ENCODE measurements around the gene SMCO3. TPM values are rescaled to one million over a fixed set of nuclear protein-coding genes. Genes with fewer than 3 reads are reported as not detected.

Gene SMCO3
- total and polyA plus RNA-seq, 2 of the 13 experiments (the other 11 are each of a cell fraction or from before 2014, with no cell fraction given), result 0.29 to 0.42 TPM

- peak; percentile 72 for TF ChIP-seq ZNF574 (CRISPR knock-in tag; IDR thresholded peaks at IDR 0.05)
- TF ChIP-seq MIER3 (CRISPR knock-in tag; IDR thresholded peaks at IDR 0.05; ENCODE audit: borderline replicate concordance), result no peak
- no peak for TF ChIP-seq ATM (IDR thresholded peaks at IDR 0.05; ENCODE audit: borderline replicate concordance)
- no peak for TF ChIP-seq CCAR2 (optimal IDR thresholded peaks at IDR 0.05; ENCODE audit: low read depth, low read length)
- TF ChIP-seq ZNF556 (CRISPR knock-in tag; IDR thresholded peaks at IDR 0.05; ENCODE audit: borderline replicate concordance), result peak; percentile 72; the same call in 1 of the 2 replicates
- TF ChIP-seq SPEN (CRISPR knock-in tag; IDR thresholded peaks at IDR 0.05; ENCODE audit: low read depth), result no peak; the same call in 1 of the 2 replicates
- peak; percentile 98 for TF ChIP-seq SAP130 (CRISPR knock-in tag; IDR thresholded peaks at IDR 0.05; ENCODE audit: low read depth)
- TF ChIP-seq THAP8 (CRISPR knock-in tag; IDR thresholded peaks at IDR 0.05; ENCODE audit: borderline replicate concordance), result no peak
- peak; percentile 72 for TF ChIP-seq ELF3 (CRISPR knock-in tag; IDR thresholded peaks at IDR 0.05)
- TF ChIP-seq HNRNPUL1 (IDR thresholded peaks at IDR 0.05; ENCODE audit: low read depth, low read length), result no peak
- TF ChIP-seq RCOR2 (CRISPR knock-in tag; IDR thresholded peaks at IDR 0.05), result no peak
- peak; percentile 50; the same call in 1 of the 2 replicates for TF ChIP-seq ZNF782 (CRISPR knock-in tag; IDR thresholded peaks at IDR 0.05; ENCODE audit: borderline replicate concordance)
- no peak; the same call in 1 of the 2 replicates for TF ChIP-seq ZNF256 (CRISPR knock-in tag; conservative IDR thresholded peaks at IDR 0.05)
- 0 out of 2 replicates have a peak, but pooled peaks have one; percentile 30 for TF ChIP-seq ATF5 (CRISPR knock-in tag; IDR thresholded peaks at IDR 0.05; ENCODE audit: low read depth)
- TF ChIP-seq ZFP36 (IDR thresholded peaks at IDR 0.05; ENCODE audit: borderline replicate concordance, low read depth, low read length, partially characterized antibody), result no peak
- TF ChIP-seq BCL6 (CRISPR knock-in tag; IDR thresholded peaks at IDR 0.05), result peak; percentile 96
- no peak for TF ChIP-seq RFX5 (IDR thresholded peaks at IDR 0.05; ENCODE audit: low read depth, low read length)
- no peak; the same call in 1 of the 2 replicates for TF ChIP-seq ZNF367 (CRISPR knock-in tag; IDR thresholded peaks at IDR 0.05; ENCODE audit: borderline replicate concordance)
- TF ChIP-seq NFE2L1 (CRISPR knock-in tag; IDR thresholded peaks at IDR 0.05; ENCODE audit: borderline replicate concordance), result no peak
- peak; percentile 92 to 95 for TF ChIP-seq MAFK (conservative IDR thresholded peaks at IDR 0.05 in 1 of 2, IDR thresholded peaks at IDR 0.05 in 1 of 2; ENCODE audit: low read length in 2 of 2)
- TF ChIP-seq KDM6A (CRISPR knock-in tag; IDR thresholded peaks at IDR 0.05; ENCODE audit: low read depth), result no peak
Measured at GRCh38 chr12:14770496-14771461, 43.2 kb downstream of the SMCO3 start (continued).
